K562 (cell line): ENCODE results near the gene PGD. TPM values are rescaled to one million over a fixed set of nuclear protein-coding genes. Genes with fewer than 3 reads are reported as not detected.

Experiments
- HDAC2 ChIP-seq: fragments of 450-650 bp; IDR thresholded peaks from 2 replicates; pipeline ENCODE4 v1.6.1; 2016; ENCODE audit warnings: mild to moderate bottlenecking
- ILF3 ChIP-seq: fragments of 450-650 bp; IDR thresholded peaks from 2 replicates; pipeline ENCODE4 v1.6.1; 2018; ENCODE audit warnings: antibody characterized with exemption, mild to moderate bottlenecking, moderate library complexity, borderline replicate concordance
- ILK ChIP-seq: fragments of 450-650 bp; IDR thresholded peaks from 2 replicates; pipeline ENCODE4 v1.6.1; 2016; ENCODE audit warnings: missing genetic modification characterization, low read depth, mild to moderate bottlenecking, missing compliant biosample characterization, moderate library complexity, borderline replicate concordance
- MCM2 ChIP-seq: fragments of 450-650 bp; IDR thresholded peaks from 2 replicates; pipeline ENCODE4 v1.6.1; 2017; ENCODE audit warnings: low read depth, mild to moderate bottlenecking
- PBX2 ChIP-seq, 2 experiments: IDR thresholded peaks in 1 of 2; conservative IDR thresholded peaks in 1 of 2; 2 replicates each; pipeline ENCODE4 v1.6.1; 2016; ENCODE audit warnings: low read depth in 2 of 2, mild to moderate bottlenecking in 1 of 2, missing compliant biosample characterization in 1 of 2, missing genetic modification characterization in 1 of 2, moderate library complexity in 1 of 2
- RFX5 ChIP-seq: IDR thresholded peaks from 2 replicates; pipeline ENCODE4 v1.6.1; 2011; ENCODE audit warnings: low read depth, mild to moderate bottlenecking, improper control_type of control experiment, low read length
- RNF219 ChIP-seq: fragments of 250-450 bp; sonication (Bioruptor Pico); IDR thresholded peaks from 2 replicates; pipeline ENCODE4 v1.5.0; 2022; ENCODE audit warnings: mild to moderate bottlenecking
- SAP30 ChIP-seq: fragments of 200-600 bp; sonication (generic); IDR thresholded peaks from 2 replicates; pipeline ENCODE4 v1.6.1; 2012; ENCODE audit warnings: borderline replicate concordance, low read depth, mild to moderate bottlenecking, moderate library complexity, low read length, control low read depth, inconsistent platforms; ENCODE audit not compliant: insufficient read depth, poor library complexity, severe bottlenecking
- SIN3B ChIP-seq: fragments of 450-650 bp; IDR thresholded peaks from 2 replicates; pipeline ENCODE4 v1.6.1; 2017; ENCODE audit warnings: low read depth, mild to moderate bottlenecking, moderate library complexity
- TRIM24 ChIP-seq, 2 experiments: fragments of 450-650 bp; IDR thresholded peaks; 2 replicates each; pipeline ENCODE4 v1.6.1; 2016
- TSC22D4 ChIP-seq: fragments of 450-650 bp; IDR thresholded peaks from 2 replicates; pipeline ENCODE4 v1.6.1; 2016; ENCODE audit warnings: missing genetic modification characterization, missing biosample characterization, control low read depth
- ZC3H4 ChIP-seq: sonication (generic); formaldehyde crosslinking; IDR thresholded peaks from 2 replicates; pipeline ENCODE4 v1.9.0; 2021; ENCODE audit warnings: missing genetic modification reagents, borderline replicate concordance
- ZEB2 ChIP-seq: fragments of 450-650 bp; IDR thresholded peaks from 2 replicates; pipeline ENCODE4 v1.6.1; 2016
- polyA plus RNA-seq, 8 experiments: library from polyadenylated mRNA; depleted of rRNA in 4 of 8; stranded (reverse) in 5 of 8; unstranded in 3 of 8; fragments of >200 nt; fragmentation: Nextera tagmentation in 2 of 8; fragmentation: Illumina TruSeq in 1 of 8; extraction: Ambion mirVana in 2 of 8; extraction: Trizol in 1 of 8; gene quantifications; 2 replicates each; pipeline versions ENCODE4 v1.2.1 to v1.2.3, GENCODE V29; 2011 to 2014; ENCODE audit warnings: inconsistent platforms in 1 of 8, missing spikeins in 1 of 8
- total RNA-seq, 7 experiments: library from RNA; depleted of rRNA in 6 of 7; stranded (reverse); fragments of >200 nt in 6 of 7; fragmentation: Illumina TruSeq in 2 of 7; extraction: Trizol in 2 of 7; gene quantifications; 2 replicates each; pipeline versions ENCODE4 v1.2.1 to v1.2.3, GENCODE V29; 2011 to 2021; ENCODE audit warnings: low replicate concordance in 1 of 7
- TF ChIP-seq, protein P1 (sequence below): sonication (generic); formaldehyde crosslinking; IDR thresholded peaks from 2 replicates; pipeline ENCODE4 v1.8.0; 2022; ENCODE audit warnings: mild to moderate bottlenecking, missing genetic modification reagents, borderline replicate concordance
- TF ChIP-seq, protein P2 (sequence below): fragments of 450-650 bp; IDR thresholded peaks from 2 replicates; pipeline ENCODE4 v1.6.1; 2016; ENCODE audit warnings: low read depth, mild to moderate bottlenecking, moderate library complexity

The PGD gene
- total and polyA plus RNA-seq, 9 of the 15 experiments (the other 6 are each of a cell fraction or from before 2014, with no cell fraction given): 177 to 542 (median 270) TPM

DNA sequence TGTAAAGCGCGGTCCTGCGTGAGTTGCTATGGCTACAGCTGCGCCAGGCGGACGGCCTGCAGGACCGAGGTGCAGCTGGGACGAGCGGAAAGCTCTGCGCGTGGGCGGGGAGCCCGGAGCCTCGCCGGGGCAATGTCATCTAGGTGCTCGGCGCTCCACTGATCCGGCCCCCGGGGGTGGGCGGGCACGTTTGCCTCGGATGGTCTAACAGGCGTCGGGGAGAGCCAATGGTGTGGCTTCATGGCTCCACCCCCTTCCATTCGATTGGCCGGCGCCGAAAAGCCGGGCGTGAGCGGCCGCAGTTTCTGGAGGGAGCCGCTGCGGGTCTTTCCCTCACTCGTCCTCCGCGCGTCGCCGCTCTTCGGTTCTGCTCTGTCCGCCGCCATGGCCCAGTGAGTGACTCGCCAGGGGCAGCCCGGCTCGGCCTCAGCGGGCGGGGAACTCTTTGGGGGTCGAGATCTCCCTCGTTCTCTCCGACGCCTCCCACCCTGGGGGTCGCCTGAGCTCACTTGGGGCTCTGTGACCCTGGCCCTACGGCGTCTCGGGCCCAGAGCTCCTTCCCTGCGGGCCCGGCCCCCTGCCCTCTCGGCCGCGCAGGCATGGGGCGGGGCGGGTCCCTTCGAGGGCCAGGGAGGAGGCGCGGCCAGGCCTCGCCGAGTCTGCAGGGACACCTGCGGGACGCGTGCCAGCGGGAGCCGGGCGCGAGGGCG is at the start of gene PGD (continued):
- TF ChIP-seq TRIM24 (IDR thresholded peaks at IDR 0.05) (no peak; a peak in 1 of 4 replicates), ZEB2 (peak; percentile 40), SAP30 (peak; percentile 22), RFX5 (no peak; the same call in 1 of the 2 replicates), SIN3B (peak; percentile 78; the same call in 1 of the 2 replicates), PBX2 (CRISPR knock-in tag; IDR thresholded peaks at IDR 0.05; ENCODE audit: low read depth) (peak; percentile 81), PBX2 (tag; conservative IDR thresholded peaks at IDR 0.05; ENCODE audit: low read depth) (peak; percentile 99), ILF3 (no peak), HDAC2 (no peak; the same call in none of the 2 replicates), MCM2 (no peak), ZC3H4 (no peak; the same call in 1 of the 2 replicates), ILK (tag) (no peak), RNF219 (CRISPR knock-in tag) (no peak), TSC22D4 (tag) (no peak)
- TF ChIP-seq, protein P1, sequence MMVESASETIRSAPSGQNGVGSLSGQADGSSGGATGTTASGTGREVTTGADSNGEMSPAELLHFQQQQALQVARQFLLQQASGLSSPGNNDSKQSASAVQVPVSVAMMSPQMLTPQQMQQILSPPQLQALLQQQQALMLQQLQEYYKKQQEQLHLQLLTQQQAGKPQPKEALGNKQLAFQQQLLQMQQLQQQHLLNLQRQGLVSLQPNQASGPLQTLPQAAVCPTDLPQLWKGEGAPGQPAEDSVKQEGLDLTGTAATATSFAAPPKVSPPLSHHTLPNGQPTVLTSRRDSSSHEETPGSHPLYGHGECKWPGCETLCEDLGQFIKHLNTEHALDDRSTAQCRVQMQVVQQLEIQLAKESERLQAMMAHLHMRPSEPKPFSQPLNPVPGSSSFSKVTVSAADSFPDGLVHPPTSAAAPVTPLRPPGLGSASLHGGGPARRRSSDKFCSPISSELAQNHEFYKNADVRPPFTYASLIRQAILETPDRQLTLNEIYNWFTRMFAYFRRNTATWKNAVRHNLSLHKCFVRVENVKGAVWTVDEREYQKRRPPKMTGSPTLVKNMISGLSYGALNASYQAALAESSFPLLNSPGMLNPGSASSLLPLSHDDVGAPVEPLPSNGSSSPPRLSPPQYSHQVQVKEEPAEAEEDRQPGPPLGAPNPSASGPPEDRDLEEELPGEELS (CRISPR knock-in tag): peak; percentile 44; the same call in 1 of the 2 replicates
- TF ChIP-seq, protein P2, sequence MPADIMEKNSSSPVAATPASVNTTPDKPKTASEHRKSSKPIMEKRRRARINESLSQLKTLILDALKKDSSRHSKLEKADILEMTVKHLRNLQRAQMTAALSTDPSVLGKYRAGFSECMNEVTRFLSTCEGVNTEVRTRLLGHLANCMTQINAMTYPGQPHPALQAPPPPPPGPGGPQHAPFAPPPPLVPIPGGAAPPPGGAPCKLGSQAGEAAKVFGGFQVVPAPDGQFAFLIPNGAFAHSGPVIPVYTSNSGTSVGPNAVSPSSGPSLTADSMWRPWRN: no peak; the same call in none of the 2 replicates
